HepG2 (cell line): ENCODE data around the gene SEH1L. TPM values are rescaled to one million over a fixed set of nuclear protein-coding genes. Genes with fewer than 3 reads are reported as not detected.

ENCODE experiments used
- ATAC-seq: fragments of 200-7000 bp; cut with Tn5 transposase; 3 replicates; pipeline ENCODE4 v1.9.1; 2020; ENCODE audit warnings: mild to moderate bottlenecking, moderate library complexity
- BruUV-seq: library from RNA; stranded (reverse); fragments of 400-500 nt; replicated peaks from 2 replicates; lab custom pipeline; 2021; lab: Mats Ljungman, UMichigan
- CTCF ChIA-PET: fragments of 300-600 bp; formaldehyde crosslinking; extraction: SDS; loops from one replicate; lab custom pipeline; 2021; ENCODE audit warnings: low total read pairs, inconsistent platforms, low intra/inter-chr PET ratio; lab: Yijun Ruan, JAX
- POLR2A ChIA-PET: fragments of 350-600 bp; sonication (Branson Sonifier 250); formaldehyde crosslinking; loops from one replicate; lab custom pipeline; 2020; ENCODE audit warnings: antibody characterized with exemption, inconsistent platforms; lab: Yijun Ruan, JAX
- DNase-seq: peaks from one replicate; pipeline ENCODE4 v3.0.0-alpha.2; 2015; ENCODE audit warnings: low spot score
- FAIRE-seq: peaks from 3 replicates; lab custom pipeline; 2011; peaks lifted over from hg19 to GRCh38; lab: Jason Lieb, UNC
- H2AFZ ChIP-seq: one replicate; pipeline ENCODE4 v1.6.1; 2011; ENCODE audit warnings: low read length, inconsistent platforms
- H3K27ac ChIP-seq: fragments of 300-600 bp; 3 replicates; pipeline ENCODE4 v1.8.0; 2011; ENCODE audit warnings: mixed run types, mild to moderate bottlenecking, mixed read lengths, low read length, inconsistent platforms; ENCODE audit not compliant: insufficient read depth; ENCODE audit errors: extremely low read length
- H3K27me3 ChIP-seq, 2 experiments: fragments of 200-600 bp in 1 of 2; 2 replicates in 1 of 2; 3 replicates in 1 of 2; pipeline versions ENCODE4 v1.6.0 to v1.8.0; 2011; ENCODE audit warnings: low read length in 2 of 2, mild to moderate bottlenecking in 2 of 2, moderate library complexity in 2 of 2, inconsistent platforms in 1 of 2; ENCODE audit not compliant: insufficient read depth in 2 of 2, control insufficient read depth in 1 of 2
- H3K36me3 ChIP-seq, 2 experiments: fragments of 200-600 bp in 1 of 2; replicated peaks in 1 of 2; 2 replicates in 1 of 2; 3 replicates in 1 of 2; pipeline versions ENCODE4 v1.5.1 to v1.8.0; 2011; ENCODE audit warnings: low read length in 2 of 2, inconsistent platforms in 1 of 2; ENCODE audit not compliant: insufficient read depth in 2 of 2, control insufficient read depth in 1 of 2
- H3K4me1 ChIP-seq: 2 replicates; pipeline ENCODE4 v1.5.1; 2012; ENCODE audit warnings: low read length, inconsistent platforms; ENCODE audit not compliant: insufficient read depth
- H3K4me2 ChIP-seq: 2 replicates; pipeline ENCODE4 v1.6.0; 2011; ENCODE audit warnings: low read depth, low read length, inconsistent platforms
- H3K4me3 ChIP-seq, 3 experiments: fragments of 200-600 bp in 1 of 3; sonication (generic), shearing (Covaris generic) in 1 of 3; replicated peaks in 1 of 3; 2 replicates each; pipeline ENCODE4 v1.5.1; 2011 to 2016; ENCODE audit warnings: low read length in 3 of 3, inconsistent platforms in 2 of 3, low read depth in 2 of 3, mild to moderate bottlenecking in 2 of 3, control low read depth in 1 of 3, mixed read lengths in 1 of 3; ENCODE audit not compliant: insufficient read depth in 1 of 3
- H3K79me2 ChIP-seq: one replicate; pipeline ENCODE4 v1.6.1; 2011; ENCODE audit warnings: low read length, inconsistent platforms; ENCODE audit not compliant: insufficient read depth
- H3K9ac ChIP-seq: 2 replicates; pipeline ENCODE4 v1.6.0; 2011; ENCODE audit warnings: mild to moderate bottlenecking, low read depth, low read length, inconsistent platforms; ENCODE audit not compliant: insufficient read depth
- H3K9me3 ChIP-seq: 2 replicates; pipeline ENCODE4 v1.5.1; 2012; ENCODE audit warnings: mild to moderate bottlenecking, low read length
- H4K20me1 ChIP-seq: 2 replicates; pipeline ENCODE4 v1.6.0; 2011; ENCODE audit warnings: inconsistent platforms, mild to moderate bottlenecking, low read length, moderate library complexity; ENCODE audit not compliant: insufficient read depth
- ELF3 ChIP-seq: IDR thresholded peaks from 2 replicates; pipeline ENCODE4 v1.6.1; 2016; ENCODE audit warnings: missing genetic modification reagents, missing compliant biosample characterization
- KLF16 ChIP-seq, 2 experiments: sonication (generic) in 1 of 2; formaldehyde crosslinking in 1 of 2; IDR thresholded peaks; 2 replicates each; pipeline versions ENCODE4 v1.6.1 to v1.8.0; 2016 to 2023; ENCODE audit warnings: missing genetic modification reagents in 2 of 2, missing compliant biosample characterization in 1 of 2
- MYNN ChIP-seq: sonication (generic); formaldehyde crosslinking; IDR thresholded peaks from 2 replicates; pipeline ENCODE4 v1.4.0; 2020; ENCODE audit warnings: mild to moderate bottlenecking, low read depth, missing genetic modification reagents
- NCOA2 ChIP-seq: sonication (generic); formaldehyde crosslinking; IDR thresholded peaks from 2 replicates; pipeline ENCODE4 v1.8.0; 2022; ENCODE audit warnings: inconsistent platforms
- RXRB ChIP-seq: IDR thresholded peaks from 2 replicates; pipeline ENCODE4 v1.6.1; 2016; ENCODE audit warnings: borderline replicate concordance, missing genetic modification reagents, missing compliant biosample characterization
- STAG1 ChIP-seq: sonication (generic); formaldehyde crosslinking; IDR thresholded peaks from 2 replicates; pipeline ENCODE4 v1.4.0; 2020; ENCODE audit warnings: missing genetic modification reagents
- YY1 ChIP-seq: IDR thresholded peaks from 2 replicates; pipeline ENCODE4 v1.6.1; 2011; ENCODE audit warnings: low read length, low read depth, moderate library complexity, mild to moderate bottlenecking; ENCODE audit not compliant: insufficient read depth, insufficient replicate concordance
- ZNF136 ChIP-seq: sonication (generic); formaldehyde crosslinking; IDR thresholded peaks from 2 replicates; pipeline ENCODE4 v1.8.1; 2022; ENCODE audit warnings: low read depth, mild to moderate bottlenecking, moderate library complexity, missing genetic modification reagents
- ZSCAN9 ChIP-seq: IDR thresholded peaks from 2 replicates; pipeline ENCODE4 v1.6.1; 2016; ENCODE audit warnings: borderline replicate concordance
- WGBS: methylation state at CpG from one replicate; pipeline ENCODE4 v1.1.6; 2017; ENCODE audit warnings: low lambda C conversion rate; 5-methylcytosine and 5-hydroxymethylcytosine counted together
- in situ Hi-C: cut with HindIII; loops from 2 replicates; pipeline ENCODE4 v1.10.0; 2017; ENCODE audit warnings: low pct_unique_long_range_greater_than_20kb; ENCODE audit not compliant: extremely low pct_ligation_motif_present
- intact Hi-C: fragments of 100-400 bp; cut with micrococcal nuclease; formaldehyde crosslinking; loops from one replicate; pipeline ENCODE4 v1.10.0; 2022; ENCODE audit not compliant: unreplicated experiment
- polyA plus RNA-seq, 8 experiments: library from polyadenylated mRNA; depleted of rRNA in 3 of 8; stranded (reverse) in 7 of 8; unstranded in 1 of 8; fragments of >200 nt; fragmentation: Illumina TruSeq in 4 of 8; extraction: Trizol in 4 of 8; gene quantifications; 2 replicates each; pipeline versions ENCODE4 v1.2.1 to v1.2.3, GENCODE V29; 2011 to 2016; ENCODE audit warnings: low read depth in 4 of 8, missing spikeins in 1 of 8, mixed read lengths in 1 of 8; ENCODE audit not compliant: insufficient read depth in 1 of 8
- total RNA-seq, 5 experiments: library from RNA; depleted of rRNA; stranded (reverse); fragments of >200 nt; fragmentation: Illumina TruSeq; extraction: Trizol; gene quantifications; 2 replicates each; pipeline ENCODE4 v1.2.3, GENCODE V29; 2016; ENCODE audit warnings: low read depth in 1 of 5
- TF ChIP-seq, protein P1 (sequence below), 2 experiments: sonication (generic) in 1 of 2; formaldehyde crosslinking in 1 of 2; IDR thresholded peaks; 2 replicates each; pipeline versions ENCODE4 v1.4.0 to v1.6.1; 2018 to 2020; ENCODE audit warnings: missing genetic modification reagents in 2 of 2, borderline replicate concordance in 1 of 2, low read depth in 1 of 2, mild to moderate bottlenecking in 1 of 2, missing biosample characterization in 1 of 2
- TF ChIP-seq, protein P2 (sequence below): sonication (generic); formaldehyde crosslinking; IDR thresholded peaks from 2 replicates; pipeline ENCODE4 v1.4.0; 2020; ENCODE audit warnings: missing genetic modification reagents
- TF ChIP-seq, protein P3 (sequence below): sonication (generic); formaldehyde crosslinking; IDR thresholded peaks from 2 replicates; pipeline ENCODE4 v1.8.0; 2023; ENCODE audit warnings: mild to moderate bottlenecking, missing genetic modification reagents
- TF ChIP-seq, protein P4 (sequence below): IDR thresholded peaks from 2 replicates; pipeline ENCODE4 v1.6.1; 2018; ENCODE audit warnings: missing genetic modification reagents, mild to moderate bottlenecking, missing compliant biosample characterization
- TF ChIP-seq, protein P5 (sequence below): sonication (generic); formaldehyde crosslinking; IDR thresholded peaks from 2 replicates; pipeline ENCODE4 v1.5.1; 2020; ENCODE audit warnings: missing genetic modification reagents, mild to moderate bottlenecking, borderline replicate concordance
- TF ChIP-seq, protein P6 (sequence below): sonication (generic); formaldehyde crosslinking; IDR thresholded peaks from 2 replicates; pipeline ENCODE4 v1.8.1; 2023; ENCODE audit warnings: missing genetic modification reagents, mild to moderate bottlenecking, borderline replicate concordance

Gene SEH1L
- total and polyA plus RNA-seq, 2 of the 13 experiments (the other 11 are each of a cell fraction or from before 2014, with no cell fraction given) = 59.6 to 63.5 TPM

DNA sequence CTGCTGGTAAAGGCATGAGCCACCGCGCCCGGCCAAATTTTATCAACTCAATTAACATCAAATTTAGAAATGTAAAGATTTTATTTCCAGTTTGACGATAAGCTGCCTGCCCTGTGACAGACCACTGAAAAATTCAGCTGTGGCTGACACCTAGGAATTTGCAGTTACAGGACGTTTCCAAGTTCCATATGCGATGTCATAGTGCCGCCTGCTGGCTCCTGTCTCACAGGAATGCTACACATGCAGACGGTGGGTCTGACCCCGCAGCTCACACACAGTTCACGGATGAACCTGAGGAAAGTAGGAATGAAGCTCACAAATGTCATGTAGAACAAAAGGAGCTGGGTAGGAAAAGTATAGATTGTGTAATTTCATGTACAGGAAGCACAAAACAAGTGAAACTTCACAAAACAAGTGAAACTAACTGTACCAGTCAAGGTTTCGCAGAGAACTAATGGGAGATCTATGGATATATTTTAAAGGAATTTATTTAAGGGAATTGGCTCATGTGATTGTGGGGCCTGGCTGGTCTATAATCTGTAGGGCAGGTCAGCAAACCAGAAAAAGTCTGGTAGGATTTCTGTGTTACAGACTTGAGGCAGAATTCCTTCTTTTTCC is 13.2 kb upstream of the SEH1L start:
- Histone ChIP-seq H3K79me2 (no peaks in the 10 kb centered on the region), H3K27me3 (no peaks in the 10 kb centered on the region), H3K4me1 (peaks cover 57% of the 10 kb centered on the region), H3K27ac (no peak overlapping the region), H3K9me3 (no peaks in the 10 kb centered on the region), H3K9ac (peak overlapping the region; percentile 31; the same call in 1 of the 2 replicates), H2AFZ (no peak overlapping the region), H4K20me1 (no peaks in the 10 kb centered on the region), H3K4me3 (no peak overlapping the region; a peak in 1 of 6 replicates), H3K4me2 (peak overlapping the region; percentile 54), H3K36me3 (no peaks in the 10 kb centered on the region)
- ChIA-PET POLR2A (interaction anchor here (0.5 to 1.6 kb wide), 5 partner anchors 9 to 253 kb away, joined by 3 to 11 read pairs (median 3); partner anchors contain the start of gene PTPN2), CTCF (interaction anchor here (0.7 to 1.7 kb wide), 8 partner anchors 40 to 249 kb away, joined by 3 to 22 read pairs (median 4); no protein-coding TSS in a partner anchor)
- in situ Hi-C loops = loop anchor here (5.0 to 25.0 kb wide), 3 partner anchors 37 to 547 kb away; partner anchors contain the start of gene AFG3L2
- intact Hi-C loops = loop anchor here (1.0 to 10.0 kb wide), 4 partner anchors 48 to 540 kb away; no protein-coding TSS in a partner anchor
- WGBS = 8% methylated on average over 11 of the region's 11 CpGs
- DNase-seq = peak; percentile 82
- FAIRE-seq = peak; percentile 89
- no TSS peak for BruUV-seq
- ATAC-seq = peak; percentile 94
- TF ChIP-seq YY1 (peak; percentile 34), MYNN (CRISPR knock-in tag) (0 out of 2 replicates have a peak, but pooled peaks have one; percentile 56), RXRB (CRISPR knock-in tag) (peak; percentile 38; the same call in 1 of the 2 replicates), STAG1 (CRISPR knock-in tag) (peak; percentile 99), ELF3 (CRISPR knock-in tag) (no peak), NCOA2 (CRISPR knock-in tag) (peak; percentile 33; the same call in 1 of the 2 replicates), ZSCAN9 (peak; percentile 61; the same call in 1 of the 2 replicates), KLF16 (CRISPR knock-in tag; IDR thresholded peaks at IDR 0.05) (peak in 1 of 2 experiments; percentile 63; a peak in 2 of 4 replicates), ZNF136 (CRISPR knock-in tag) (no peak)
- TF ChIP-seq, protein P1, sequence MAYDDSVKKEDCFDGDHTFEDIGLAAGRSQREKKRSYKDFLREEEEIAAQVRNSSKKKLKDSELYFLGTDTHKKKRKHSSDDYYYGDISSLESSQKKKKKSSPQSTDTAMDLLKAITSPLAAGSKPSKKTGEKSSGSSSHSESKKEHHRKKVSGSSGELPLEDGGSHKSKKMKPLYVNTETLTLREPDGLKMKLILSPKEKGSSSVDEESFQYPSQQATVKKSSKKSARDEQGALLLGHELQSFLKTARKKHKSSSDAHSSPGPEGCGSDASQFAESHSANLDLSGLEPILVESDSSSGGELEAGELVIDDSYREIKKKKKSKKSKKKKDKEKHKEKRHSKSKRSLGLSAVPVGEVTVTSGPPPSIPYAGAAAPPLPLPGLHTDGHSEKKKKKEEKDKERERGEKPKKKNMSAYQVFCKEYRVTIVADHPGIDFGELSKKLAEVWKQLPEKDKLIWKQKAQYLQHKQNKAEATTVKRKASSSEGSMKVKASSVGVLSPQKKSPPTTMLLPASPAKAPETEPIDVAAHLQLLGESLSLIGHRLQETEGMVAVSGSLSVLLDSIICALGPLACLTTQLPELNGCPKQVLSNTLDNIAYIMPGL (CRISPR knock-in tag; IDR thresholded peaks at IDR 0.05; ENCODE audit: borderline replicate concordance in 1 of 2, low read depth in 1 of 2) = peak; percentile 43 to 66; a peak in 2 of 4 replicates
- TF ChIP-seq, protein P2, sequence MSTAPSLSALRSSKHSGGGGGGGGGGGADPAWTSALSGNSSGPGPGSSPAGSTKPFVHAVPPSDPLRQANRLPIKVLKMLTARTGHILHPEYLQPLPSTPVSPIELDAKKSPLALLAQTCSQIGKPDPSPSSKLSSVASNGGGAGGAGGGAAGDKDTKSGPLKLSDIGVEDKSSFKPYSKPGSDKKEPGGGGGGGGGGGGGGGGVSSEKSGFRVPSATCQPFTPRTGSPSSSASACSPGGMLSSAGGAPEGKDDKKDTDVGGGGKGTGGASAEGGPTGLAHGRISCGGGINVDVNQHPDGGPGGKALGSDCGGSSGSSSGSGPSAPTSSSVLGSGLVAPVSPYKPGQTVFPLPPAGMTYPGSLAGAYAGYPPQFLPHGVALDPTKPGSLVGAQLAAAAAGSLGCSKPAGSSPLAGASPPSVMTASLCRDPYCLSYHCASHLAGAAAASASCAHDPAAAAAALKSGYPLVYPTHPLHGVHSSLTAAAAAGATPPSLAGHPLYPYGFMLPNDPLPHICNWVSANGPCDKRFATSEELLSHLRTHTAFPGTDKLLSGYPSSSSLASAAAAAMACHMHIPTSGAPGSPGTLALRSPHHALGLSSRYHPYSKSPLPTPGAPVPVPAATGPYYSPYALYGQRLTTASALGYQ (CRISPR knock-in tag) = no peak
- TF ChIP-seq, protein P3, sequence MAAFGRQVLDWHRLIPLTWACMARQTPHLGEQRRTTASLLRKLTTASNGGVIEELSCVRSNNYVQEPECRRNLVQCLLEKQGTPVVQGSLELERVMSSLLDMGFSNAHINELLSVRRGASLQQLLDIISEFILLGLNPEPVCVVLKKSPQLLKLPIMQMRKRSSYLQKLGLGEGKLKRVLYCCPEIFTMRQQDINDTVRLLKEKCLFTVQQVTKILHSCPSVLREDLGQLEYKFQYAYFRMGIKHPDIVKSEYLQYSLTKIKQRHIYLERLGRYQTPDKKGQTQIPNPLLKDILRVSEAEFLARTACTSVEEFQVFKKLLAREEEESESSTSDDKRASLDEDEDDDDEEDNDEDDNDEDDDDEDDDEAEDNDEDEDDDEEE = no peak
- TF ChIP-seq, protein P4, sequence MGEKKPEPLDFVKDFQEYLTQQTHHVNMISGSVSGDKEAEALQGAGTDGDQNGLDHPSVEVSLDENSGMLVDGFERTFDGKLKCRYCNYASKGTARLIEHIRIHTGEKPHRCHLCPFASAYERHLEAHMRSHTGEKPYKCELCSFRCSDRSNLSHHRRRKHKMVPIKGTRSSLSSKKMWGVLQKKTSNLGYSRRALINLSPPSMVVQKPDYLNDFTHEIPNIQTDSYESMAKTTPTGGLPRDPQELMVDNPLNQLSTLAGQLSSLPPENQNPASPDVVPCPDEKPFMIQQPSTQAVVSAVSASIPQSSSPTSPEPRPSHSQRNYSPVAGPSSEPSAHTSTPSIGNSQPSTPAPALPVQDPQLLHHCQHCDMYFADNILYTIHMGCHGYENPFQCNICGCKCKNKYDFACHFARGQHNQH (CRISPR knock-in tag) = peak; percentile 42; the same call in 1 of the 2 replicates
- TF ChIP-seq, protein P5, sequence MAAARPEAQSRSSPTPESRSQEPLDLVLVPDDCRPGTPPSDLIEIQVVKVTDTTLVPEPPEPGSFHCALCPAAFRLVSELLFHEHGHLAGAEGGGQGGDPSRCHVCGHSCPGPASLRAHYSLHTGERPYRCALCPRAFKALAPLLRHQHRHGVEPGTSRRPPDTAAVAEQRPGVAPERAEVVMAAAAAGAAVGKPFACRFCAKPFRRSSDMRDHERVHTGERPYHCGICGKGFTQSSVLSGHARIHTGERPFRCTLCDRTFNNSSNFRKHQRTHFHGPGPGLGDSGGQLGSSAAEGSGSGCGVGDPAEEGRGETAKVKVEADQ (CRISPR knock-in tag) = 0 out of 2 replicates have a peak, but pooled peaks have one; percentile 45
- TF ChIP-seq, protein P6, sequence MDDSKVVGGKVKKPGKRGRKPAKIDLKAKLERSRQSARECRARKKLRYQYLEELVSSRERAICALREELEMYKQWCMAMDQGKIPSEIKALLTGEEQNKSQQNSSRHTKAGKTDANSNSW = no peak
